GM19193 (cell line): ENCODE results near the gene FAM114A2.

Experiments used
- POLR2A ChIP-seq: IDR thresholded peaks from 4 replicates; pipeline ENCODE4 v1.6.1; 2011; ENCODE audit not compliant: insufficient read depth, insufficient read length; ENCODE audit errors: extremely low read depth

The FAM114A2 gene

GRCh38 chr5:153974131-153974812 is 64.4 kb downstream of the FAM114A2 start:
- TF ChIP-seq POLR2A, result no peak

GRCh38 chr5:153972240-153972639 is 66.5 kb downstream of the FAM114A2 start:
- TF ChIP-seq POLR2A, result no peak

DNA sequence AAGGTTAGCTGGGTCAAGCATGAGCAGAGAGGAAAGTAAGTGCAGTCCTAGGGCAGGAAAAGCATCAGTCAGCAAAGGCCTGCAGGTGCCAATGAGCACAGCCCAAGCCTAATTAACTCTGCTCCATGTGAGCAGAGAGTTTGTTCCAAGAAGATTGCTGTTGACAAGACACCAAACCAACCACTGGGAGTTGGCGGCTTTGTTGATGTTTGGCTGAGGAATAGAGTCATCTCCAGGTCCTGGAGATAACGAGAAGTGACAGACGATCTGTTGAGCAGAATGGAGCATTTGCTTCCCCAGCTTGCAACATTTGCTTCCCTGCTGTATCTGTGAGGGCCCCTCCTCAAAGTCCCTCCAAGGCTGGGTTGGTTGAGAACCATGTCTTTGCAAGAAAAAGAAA is 68.2 kb downstream of the FAM114A2 start:
- TF ChIP-seq POLR2A, result no peak

DNA sequence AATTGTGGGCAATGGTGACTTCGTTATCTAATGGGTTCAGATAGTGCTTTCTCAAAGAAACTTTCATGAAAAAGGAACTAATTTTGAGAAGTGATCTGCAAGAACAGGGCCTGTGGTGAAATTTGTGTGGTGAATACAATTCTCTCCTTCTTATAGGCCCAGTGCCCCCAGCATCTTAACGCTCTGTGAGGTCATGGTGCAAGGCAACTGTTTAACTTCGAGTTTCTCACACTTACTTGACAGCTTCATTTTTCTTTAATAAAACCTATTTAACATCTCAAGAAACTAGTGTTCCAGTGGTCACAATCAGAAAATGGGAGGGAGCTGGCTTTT is 69.2 kb downstream of the FAM114A2 start:
- no peak for TF ChIP-seq POLR2A

DNA sequence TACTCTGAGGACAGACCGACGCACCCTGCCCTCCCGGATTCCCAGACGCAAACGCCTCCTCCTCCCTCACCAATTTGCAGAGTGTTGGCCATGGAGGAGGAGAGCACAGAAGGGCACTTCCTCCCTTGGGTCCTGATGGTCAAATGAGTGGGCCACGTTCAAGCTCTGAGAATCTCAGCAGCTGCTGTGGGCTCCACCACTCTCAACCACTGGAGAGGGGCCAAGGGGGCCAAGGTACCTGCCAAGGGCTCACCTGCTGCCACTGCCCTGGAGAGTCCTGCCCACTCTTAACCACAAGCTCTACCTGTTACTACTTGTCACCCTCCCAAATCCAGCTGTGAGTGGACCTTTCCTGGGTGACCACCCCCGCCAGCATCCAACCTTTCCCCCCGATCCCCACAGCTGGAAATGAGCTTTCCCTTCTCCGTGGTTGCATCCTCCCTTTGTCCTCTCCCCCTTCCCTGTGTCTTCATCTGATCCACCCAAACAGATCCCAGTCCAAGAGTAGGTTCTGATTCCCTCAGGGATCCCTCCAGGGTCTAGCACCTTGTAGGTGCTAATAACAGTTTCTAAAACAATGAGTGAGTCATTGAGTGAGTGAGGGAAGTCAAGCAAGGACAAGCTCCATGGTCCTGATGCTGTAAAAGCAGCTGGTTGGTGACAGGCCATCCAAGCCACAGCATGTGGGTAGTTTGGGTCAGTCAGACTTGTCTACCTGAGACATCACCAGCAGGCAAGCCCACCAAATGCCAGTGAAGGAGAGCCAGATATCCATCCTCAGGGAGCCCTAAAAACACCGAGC is 69.7 kb downstream of the FAM114A2 start:
- TF ChIP-seq POLR2A, result no peak

- TF ChIP-seq POLR2A, result no peak
Observed at GRCh38 chr5:153964880-153965645, 73.6 kb downstream of the FAM114A2 start.

DNA sequence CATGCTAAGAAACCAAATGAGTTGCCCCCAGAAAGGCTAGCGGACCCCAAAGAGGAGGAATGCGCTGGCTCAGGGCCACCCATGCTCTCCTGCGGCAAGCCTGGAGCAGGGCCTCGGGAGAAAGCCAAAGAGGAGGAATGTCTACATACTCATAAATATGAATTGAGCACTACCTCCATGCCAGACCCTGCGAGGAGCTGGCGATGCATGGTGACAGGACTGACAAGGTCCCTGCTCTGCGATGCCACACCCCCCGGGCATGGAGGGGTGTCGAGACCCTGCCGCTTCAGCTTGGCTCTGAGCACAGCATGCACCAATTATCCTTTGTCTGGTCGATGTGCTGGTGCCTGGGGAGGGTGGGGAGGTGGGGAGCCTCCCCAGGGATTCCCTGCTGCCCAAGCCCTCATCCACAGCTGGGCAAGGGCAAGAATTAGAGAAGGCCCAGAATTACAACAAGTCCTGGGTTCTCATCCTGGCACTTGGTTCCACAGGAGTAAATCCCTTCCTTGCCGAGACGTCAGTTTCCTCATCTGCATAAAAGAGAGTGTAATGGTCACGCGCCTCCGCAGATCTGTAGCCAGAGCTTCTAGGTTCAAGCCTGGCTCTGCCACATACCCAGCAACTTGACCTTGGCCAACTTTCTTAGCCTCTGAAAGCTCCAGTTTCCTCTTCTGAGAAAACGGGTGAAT is 74.4 kb downstream of the FAM114A2 start:
- no peak for TF ChIP-seq POLR2A

- no peak for TF ChIP-seq POLR2A
Observed at GRCh38 chr5:153960269-153961215, 78.2 kb downstream of the FAM114A2 start.

- no peak for TF ChIP-seq POLR2A
Observed at GRCh38 chr5:153959134-153959957, 79.4 kb downstream of the FAM114A2 start.

GRCh38 chr5:153957205-153957604 is 81.5 kb downstream of the FAM114A2 start:
- TF ChIP-seq POLR2A, result no peak

- TF ChIP-seq POLR2A, result no peak
Observed at GRCh38 chr5:153953411-153953810, 85.3 kb downstream of the FAM114A2 start.

GRCh38 chr5:153952893-153953292 is 85.8 kb downstream of the FAM114A2 start:
- no peak for TF ChIP-seq POLR2A

DNA sequence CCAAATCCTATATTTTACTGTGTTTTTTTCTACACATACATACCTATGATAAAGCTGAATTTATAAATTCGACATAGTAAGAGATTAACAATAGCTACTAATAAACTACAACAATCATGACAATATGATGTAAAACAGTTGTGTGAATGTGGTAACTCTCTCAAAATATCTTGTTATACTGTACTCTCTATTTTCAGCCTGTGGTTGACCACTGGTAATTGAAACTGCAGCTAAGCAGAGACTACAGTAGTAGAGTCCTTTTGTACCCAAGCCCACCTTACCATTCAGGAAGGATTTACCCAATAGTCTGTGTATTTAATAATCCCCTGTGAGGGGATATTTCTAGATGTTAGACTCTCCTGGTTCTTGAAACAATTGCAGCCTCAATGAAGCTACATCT is 86.7 kb downstream of the FAM114A2 start:
- no peak for TF ChIP-seq POLR2A

- TF ChIP-seq POLR2A, result no peak
Observed at GRCh38 chr5:153941265-153941664, 97.4 kb downstream of the FAM114A2 start.
